Upper lobe of right lung (tissue), 1 donor: ENCODE results near the gene PIGK. TPM values are rescaled to one million over a fixed set of nuclear protein-coding genes. Genes with fewer than 3 reads are reported as not detected.
A peak's percentile ranks its signal among the peaks of the same experiment; 100 is the strongest.

ENCODE experiments used
- ATAC-seq: fragments of 200-7000 bp; cut with Tn5 transposase; one replicate; pipeline ENCODE4 v1.9.1; 2020; ENCODE audit warnings: mild to moderate bottlenecking, moderate library complexity
- DNase-seq: peaks from one replicate; pipeline ENCODE4 v3.0.0-alpha.2; 2020
- H3K27ac ChIP-seq: fragments of 200-600 bp; one replicate; pipeline ENCODE4 v1.8.0; 2022
- H3K27me3 ChIP-seq: fragments of 200-600 bp; one replicate; pipeline ENCODE4 v1.8.0; 2022; ENCODE audit warnings: mild to moderate bottlenecking
- H3K36me3 ChIP-seq: fragments of 200-600 bp; one replicate; pipeline ENCODE4 v1.8.0; 2022
- H3K4me1 ChIP-seq: fragments of 200-600 bp; one replicate; pipeline ENCODE4 v1.8.0; 2022
- H3K4me3 ChIP-seq: fragments of 200-600 bp; one replicate; pipeline ENCODE4 v1.8.0; 2022; ENCODE audit warnings: mild to moderate bottlenecking
- H3K9me3 ChIP-seq: fragments of 200-600 bp; one replicate; pipeline ENCODE4 v1.8.0; 2022
- intact Hi-C: fragments of 100-400 bp; cut with DNase I; formaldehyde crosslinking; loops from one replicate; pipeline ENCODE4 v1.11.0; 2022
- total RNA-seq: library from RNA; stranded (reverse); fragmentation: NEBNext Ultra II Directional; extraction: Animal tissue kit (Norgen Biotek cat#: 25700); gene quantifications from one replicate; pipeline ENCODE4 v1.2.1, GENCODE V29; 2021
- TF ChIP-seq, protein P1 (sequence below): fragments of 200-600 bp; IDR thresholded peaks from one replicate; pipeline ENCODE4 v1.8.0; 2022; ENCODE audit warnings: antibody characterized with exemption
- donor health status: DM: no; HTN: yes; CAD: no; lungs with severe emphysema.

The PIGK gene
- total RNA-seq, 1 donor from 2014 or later = 29.9 TPM

- no peaks in the 10 kb centered on the region for H3K36me3 ChIP-seq
- ATAC-seq = no peak
- H3K4me1 ChIP-seq = no peaks in the 10 kb centered on the region
- no peak for DNase-seq
- intact Hi-C loops = no loop called here
- no peak overlapping the region for H3K4me3 ChIP-seq
- H3K27me3 ChIP-seq = no peaks in the 10 kb centered on the region
- TF ChIP-seq, protein P1, sequence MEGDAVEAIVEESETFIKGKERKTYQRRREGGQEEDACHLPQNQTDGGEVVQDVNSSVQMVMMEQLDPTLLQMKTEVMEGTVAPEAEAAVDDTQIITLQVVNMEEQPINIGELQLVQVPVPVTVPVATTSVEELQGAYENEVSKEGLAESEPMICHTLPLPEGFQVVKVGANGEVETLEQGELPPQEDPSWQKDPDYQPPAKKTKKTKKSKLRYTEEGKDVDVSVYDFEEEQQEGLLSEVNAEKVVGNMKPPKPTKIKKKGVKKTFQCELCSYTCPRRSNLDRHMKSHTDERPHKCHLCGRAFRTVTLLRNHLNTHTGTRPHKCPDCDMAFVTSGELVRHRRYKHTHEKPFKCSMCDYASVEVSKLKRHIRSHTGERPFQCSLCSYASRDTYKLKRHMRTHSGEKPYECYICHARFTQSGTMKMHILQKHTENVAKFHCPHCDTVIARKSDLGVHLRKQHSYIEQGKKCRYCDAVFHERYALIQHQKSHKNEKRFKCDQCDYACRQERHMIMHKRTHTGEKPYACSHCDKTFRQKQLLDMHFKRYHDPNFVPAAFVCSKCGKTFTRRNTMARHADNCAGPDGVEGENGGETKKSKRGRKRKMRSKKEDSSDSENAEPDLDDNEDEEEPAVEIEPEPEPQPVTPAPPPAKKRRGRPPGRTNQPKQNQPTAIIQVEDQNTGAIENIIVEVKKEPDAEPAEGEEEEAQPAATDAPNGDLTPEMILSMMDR = no peak
- H3K27ac ChIP-seq = no peak overlapping the region
- H3K9me3 ChIP-seq = no peaks in the 10 kb centered on the region
Measured at GRCh38 chr1:77146270-77146669, 73.0 kb downstream of the PIGK start.

DNA sequence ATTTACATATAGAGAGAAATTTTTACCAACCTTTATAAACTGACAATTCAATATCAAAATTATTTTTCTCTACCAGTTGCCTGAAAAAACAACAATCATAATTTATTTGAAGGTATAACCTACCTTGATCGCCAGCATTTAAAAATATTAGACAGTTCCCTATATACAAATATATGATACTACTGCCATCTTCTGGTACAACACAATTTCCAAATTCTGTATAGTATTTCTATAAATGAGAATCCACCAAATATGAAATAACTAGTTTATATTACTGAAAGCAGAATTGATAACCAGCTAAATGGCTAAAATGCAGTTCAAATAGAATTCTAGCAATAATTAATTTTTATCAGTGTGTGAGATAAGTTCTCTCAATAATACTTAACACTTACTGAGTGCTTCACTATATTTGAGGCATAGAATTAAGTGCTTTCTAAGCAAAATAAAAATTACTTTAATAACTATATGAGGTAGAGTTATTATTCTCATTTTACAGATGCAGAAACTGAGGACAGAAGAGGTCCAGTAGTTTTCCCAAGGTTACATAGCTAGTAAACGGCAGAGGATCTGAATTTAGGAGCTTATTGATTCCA is 75.6 kb downstream of the PIGK start:
- TF ChIP-seq, protein P1 = peak; percentile 30
- intact Hi-C loops = no loop called here
- Histone ChIP-seq H3K4me3 (no peak overlapping the region), H3K27ac (no peak overlapping the region), H3K4me1 (no peaks in the 10 kb centered on the region), H3K27me3 (no peaks in the 10 kb centered on the region), H3K36me3 (no peaks in the 10 kb centered on the region), H3K9me3 (no peaks in the 10 kb centered on the region)
- ATAC-seq (no peak), DNase-seq (no peak)

- Histone ChIP-seq H3K27me3 (no peaks in the 10 kb centered on the region), H3K4me3 (no peak overlapping the region), H3K4me1 (no peaks in the 10 kb centered on the region), H3K9me3 (no peaks in the 10 kb centered on the region), H3K36me3 (no peaks in the 10 kb centered on the region), H3K27ac (no peak overlapping the region)
- DNase-seq (no peak), ATAC-seq (no peak)
- TF ChIP-seq, protein P1 = no peak
- intact Hi-C loops = no loop called here
Measured at GRCh38 chr1:77139389-77139788, 79.8 kb downstream of the PIGK start.

DNA sequence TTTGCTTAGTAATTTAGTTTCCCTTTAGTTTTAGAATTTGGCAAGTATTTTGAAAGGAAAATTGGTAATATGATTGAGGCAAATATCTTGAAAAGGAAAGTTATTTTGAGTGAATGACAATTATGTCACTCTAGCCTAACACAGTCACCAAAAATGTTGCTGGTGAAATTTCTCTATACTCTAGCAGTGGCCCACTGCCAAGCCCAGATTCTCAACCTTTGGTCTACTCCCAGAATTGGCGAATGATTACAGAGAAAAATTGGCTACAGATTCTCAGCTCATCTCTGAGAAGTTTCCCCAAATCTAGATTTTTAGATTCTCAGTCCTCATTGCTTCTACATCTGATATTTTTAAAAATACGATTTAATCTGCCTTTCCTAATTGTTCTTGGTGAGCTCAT is 84.9 kb downstream of the PIGK start:
- no peak overlapping the region for H3K27ac ChIP-seq
- TF ChIP-seq, protein P1 = no peak
- no peak for ATAC-seq
- no peak for DNase-seq
- no peaks in the 10 kb centered on the region for H3K36me3 ChIP-seq
- no peaks in the 10 kb centered on the region for H3K27me3 ChIP-seq
- no peaks in the 10 kb centered on the region for H3K9me3 ChIP-seq
- H3K4me3 ChIP-seq = no peak overlapping the region
- intact Hi-C loops = no loop called here
- H3K4me1 ChIP-seq = no peaks in the 10 kb centered on the region

GRCh38 chr1:77133731-77134358 is 85.4 kb downstream of the PIGK start:
- no peak overlapping the region for H3K27ac ChIP-seq
- no peaks in the 10 kb centered on the region for H3K27me3 ChIP-seq
- no peak overlapping the region for H3K4me3 ChIP-seq
- no peaks in the 10 kb centered on the region for H3K4me1 ChIP-seq
- no peaks in the 10 kb centered on the region for H3K36me3 ChIP-seq
- no peaks in the 10 kb centered on the region for H3K9me3 ChIP-seq
- intact Hi-C loops = no loop called here
- DNase-seq (no peak), ATAC-seq (no peak)
- TF ChIP-seq, protein P1 = no peak
